GM04503 (cell line): Measurements from ENCODE around the gene NMD3.
"Not testable (repeated sequence)": the region's sequence is repeated elsewhere in the genome, so short reads cannot be mapped to it uniquely, and the experiment has no call there.

ENCODE experiments used
- DNase-seq: peaks from one replicate; pipeline ENCODE4 v3.0.0-alpha.2; 2012; ENCODE audit warnings: low read depth

NMD3 gene

GRCh38 chr3:161231861-161232260, 10.8 kb downstream of the NMD3 start:
- no peak for DNase-seq

DNA sequence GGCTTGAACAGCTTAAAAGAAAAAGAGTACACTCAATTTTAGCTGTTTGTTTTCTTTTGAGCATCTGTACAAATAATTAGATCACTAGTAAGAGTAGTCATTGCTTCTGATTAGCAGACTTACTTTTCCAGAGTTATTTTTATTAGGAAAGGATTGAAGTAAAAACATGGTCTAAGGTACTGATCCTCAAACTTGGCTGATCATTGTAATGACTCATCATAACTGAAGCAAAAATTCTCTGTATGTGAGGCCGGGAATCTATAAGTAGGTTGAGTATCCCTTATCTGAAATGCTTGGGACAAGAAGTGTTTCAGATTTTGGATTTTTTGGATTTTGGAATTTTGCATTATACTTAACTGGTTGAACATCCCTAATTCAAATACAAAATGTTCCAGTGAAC, 12.4 kb downstream of the NMD3 start:
- DNase-seq = no peak

DNA sequence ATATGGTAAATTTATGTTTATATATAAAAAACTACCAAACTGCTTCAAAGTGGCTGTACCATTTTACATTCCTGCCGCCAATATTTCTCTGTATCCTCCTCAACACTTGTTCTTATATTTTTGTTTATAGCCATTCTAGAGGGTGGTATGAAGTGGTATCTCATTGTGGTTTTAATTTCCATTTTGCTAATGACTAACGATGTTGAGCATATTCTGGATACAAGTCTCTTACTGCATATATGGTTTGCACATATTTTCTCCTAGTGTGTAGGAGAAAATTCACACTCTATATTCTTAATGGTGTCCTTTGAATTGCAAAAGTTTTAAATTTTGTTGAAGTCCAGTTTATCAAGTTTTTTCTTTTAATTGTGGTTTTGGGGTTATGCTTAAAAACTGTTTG, 15.1 kb downstream of the NMD3 start:
- no peak for DNase-seq

GRCh38 chr3:161239700-161240099, 18.6 kb downstream of the NMD3 start:
- DNase-seq = no peak

GRCh38 chr3:161244538-161244937, 23.4 kb downstream of the NMD3 start:
- no peak for DNase-seq

DNA sequence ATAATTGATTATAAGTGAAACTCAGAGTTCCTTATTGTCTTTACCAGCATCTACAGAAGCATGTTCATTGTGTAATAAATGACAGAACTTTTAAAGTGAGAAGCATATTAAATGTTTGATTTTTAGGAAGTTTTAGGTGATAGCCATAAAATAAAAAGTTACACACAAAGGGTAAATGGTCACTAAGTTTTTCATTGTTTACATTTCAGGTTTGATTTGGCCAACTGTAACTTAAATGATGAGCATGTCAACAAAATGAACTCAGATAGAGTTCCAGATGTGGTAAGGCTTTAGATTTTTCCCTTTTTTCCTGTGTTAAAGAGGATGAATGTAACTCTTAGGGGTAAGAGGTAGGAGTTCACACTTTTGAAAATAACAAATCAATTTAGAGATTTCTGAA, 25.9 kb downstream of the NMD3 start:
- DNase-seq = no peak

DNA sequence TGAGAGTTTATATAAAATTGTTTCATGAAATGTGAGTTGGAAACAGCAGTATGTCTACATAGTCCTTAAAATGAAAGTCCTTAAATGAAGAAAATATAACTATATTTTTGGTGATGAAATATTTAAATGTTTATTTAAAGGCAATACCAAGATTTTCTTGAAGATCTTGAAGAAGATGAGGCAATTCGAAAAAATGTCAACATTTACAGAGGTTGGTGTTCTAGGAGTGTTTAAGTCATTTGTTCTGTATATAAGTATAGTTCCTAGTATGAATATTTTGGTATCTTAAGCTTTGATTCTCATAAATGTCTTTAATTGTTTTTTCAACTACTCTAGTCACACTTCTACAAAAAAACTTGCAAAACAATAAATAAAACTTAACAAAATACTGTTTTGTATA, 29.0 kb downstream of the NMD3 start:
- no peak for DNase-seq

DNA sequence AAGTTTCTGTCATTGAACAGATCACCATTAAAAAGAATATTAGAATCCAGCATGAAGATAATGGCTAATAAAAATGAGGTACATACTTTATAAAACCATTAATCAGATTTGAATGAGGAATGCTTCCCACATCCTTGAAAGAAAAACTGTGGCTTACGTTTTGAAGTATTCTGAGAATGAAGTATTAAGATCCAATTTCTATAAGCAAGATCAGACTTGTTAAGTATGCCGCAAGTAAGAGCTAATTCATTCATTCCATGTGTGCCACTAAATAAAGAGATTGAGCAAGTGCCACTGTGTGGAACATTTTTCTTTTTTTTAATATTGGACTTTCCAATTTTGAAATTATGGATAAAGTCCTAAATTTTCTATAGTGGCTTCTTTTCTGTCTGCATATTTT, 30.6 kb downstream of the NMD3 start:
- DNase-seq = no peak

DNA sequence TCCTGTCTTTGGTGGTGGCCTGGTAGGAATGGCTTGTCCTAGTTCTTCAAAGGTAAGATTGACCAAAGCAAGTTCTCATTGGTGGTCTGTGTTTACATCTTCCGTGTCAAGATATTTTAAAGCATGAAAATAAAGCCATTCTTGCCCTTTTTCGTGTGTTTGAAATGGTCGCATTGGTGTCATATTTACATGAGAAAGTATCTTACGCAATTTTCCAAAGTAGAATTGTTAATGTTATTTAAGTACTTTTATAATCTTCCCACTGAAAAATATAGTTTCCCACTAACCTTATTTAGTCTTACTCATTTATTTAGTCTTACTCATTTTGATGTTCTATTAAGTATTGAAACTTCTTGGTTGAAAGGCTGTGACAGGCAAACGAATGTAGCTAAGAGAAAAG, 31.0 kb downstream of the NMD3 start:
- DNase-seq = no peak

GRCh38 chr3:161253711-161254110, 32.6 kb downstream of the NMD3 start:
- DNase-seq = no peak

DNA sequence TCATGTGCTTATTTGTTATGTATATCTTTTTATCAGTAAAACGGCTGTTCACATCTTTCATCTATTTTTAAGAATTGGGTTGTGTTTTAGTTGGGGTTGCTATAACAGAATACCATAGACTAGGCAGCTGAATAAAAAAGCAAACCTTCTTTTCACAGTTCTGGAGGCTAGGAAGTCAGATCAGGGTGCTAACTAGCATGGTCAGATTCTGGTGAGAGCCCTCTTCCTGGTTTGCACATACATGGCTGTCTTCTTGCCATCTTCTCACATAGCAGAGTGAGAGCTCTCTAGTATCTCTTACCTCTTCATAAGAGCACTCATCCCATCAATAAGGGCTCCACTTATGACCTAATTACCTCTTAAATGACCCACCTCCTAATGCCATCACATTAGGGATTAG, 33.8 kb downstream of the NMD3 start:
- no peak for DNase-seq

GRCh38 chr3:161263057-161263456, 41.9 kb downstream of the NMD3 start:
- peak; percentile 65 for DNase-seq

GRCh38 chr3:161264852-161265251, 43.7 kb downstream of the NMD3 start:
- peak; percentile 61 for DNase-seq

- no peak for DNase-seq
Measured at GRCh38 chr3:161265916-161266571, 44.9 kb downstream of the NMD3 start.

DNA sequence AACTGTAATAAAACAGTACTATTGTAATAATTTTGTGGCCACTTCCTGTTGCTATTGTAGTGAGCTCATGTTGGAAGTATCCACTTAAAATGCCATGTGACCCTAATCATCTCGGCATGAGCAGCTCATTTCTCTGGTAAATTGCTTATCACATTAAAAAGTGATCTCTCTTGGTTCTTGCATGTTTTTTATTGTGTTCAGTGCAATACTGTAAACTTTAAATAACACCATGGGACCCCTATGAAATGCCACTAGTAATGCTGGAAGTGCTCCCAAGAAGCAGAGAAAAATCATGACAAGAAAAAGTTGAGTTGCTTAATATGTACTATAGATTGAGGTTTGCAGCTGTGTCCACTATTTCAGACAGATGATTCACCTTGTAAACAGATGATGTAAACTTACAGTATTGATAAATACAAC, 45.6 kb downstream of the NMD3 start:
- DNase-seq = peak; percentile 73

GRCh38 chr3:161267646-161268045, 46.5 kb downstream of the NMD3 start:
- no peak for DNase-seq

DNA sequence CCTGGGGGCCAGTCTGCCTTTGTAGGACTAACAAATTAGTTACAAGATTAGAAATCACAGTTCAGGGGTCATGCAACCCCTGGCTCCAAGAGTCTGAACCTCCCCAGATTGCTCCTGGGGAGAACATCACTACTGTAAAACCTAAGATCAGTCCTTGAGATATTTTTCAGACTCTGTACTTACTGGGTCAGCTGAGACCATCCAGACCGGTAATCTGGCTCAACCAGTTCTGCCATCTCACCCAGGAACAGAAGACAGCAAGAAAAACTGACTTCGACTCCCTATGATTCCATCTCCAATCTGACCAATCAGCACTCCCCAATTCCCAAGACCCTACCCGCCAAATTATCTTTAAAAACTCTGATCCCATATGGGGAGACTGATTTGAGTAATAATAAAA, 47.5 kb downstream of the NMD3 start:
- no peak for DNase-seq

- DNase-seq = no peak
Measured at GRCh38 chr3:161270991-161271390, 49.9 kb downstream of the NMD3 start.

DNA sequence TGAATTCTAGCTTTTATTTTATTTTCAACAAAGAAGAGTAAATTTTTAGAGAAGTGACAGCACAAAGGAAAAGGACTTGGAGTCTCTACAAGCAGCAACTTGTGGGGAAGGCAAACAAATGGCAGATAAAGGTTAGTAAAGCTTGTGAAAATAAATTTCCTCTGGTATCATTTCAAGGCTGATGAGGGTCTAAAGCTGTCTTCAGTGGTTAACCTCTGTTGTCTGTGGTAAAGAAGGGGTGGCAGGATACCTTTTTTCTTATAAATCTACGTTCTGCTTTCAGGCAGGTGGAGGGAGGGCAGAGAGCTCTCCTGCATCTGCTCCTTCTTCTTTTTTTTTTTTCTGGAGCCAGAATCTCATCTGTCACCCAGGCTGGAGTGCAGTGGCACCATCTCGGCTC, 50.5 kb downstream of the NMD3 start:
- DNase-seq = no peak

- no peak for DNase-seq
Measured at GRCh38 chr3:161272524-161272923, 51.4 kb downstream of the NMD3 start.

GRCh38 chr3:161273589-161274218, 52.6 kb downstream of the NMD3 start:
- no peak for DNase-seq

GRCh38 chr3:161274691-161275298, 53.7 kb downstream of the NMD3 start:
- DNase-seq = no peak

- DNase-seq = no peak
Measured at GRCh38 chr3:161275919-161276318, 54.8 kb downstream of the NMD3 start.

GRCh38 chr3:161282387-161282786, 61.3 kb downstream of the NMD3 start:
- DNase-seq = not testable (repeated sequence)
